GM18517 (cell line): ENCODE data around the gene CD109.
"Not testable (repeated sequence)": the region's sequence is repeated elsewhere in the genome, so short reads cannot be mapped to it uniquely, and the experiment has no call there.

Source experiments
- ATAC-seq: cut with Tn5 transposase; IDR thresholded peaks from one replicate; pipeline ENCODE4 v1.9.1; 2021; ENCODE audit warnings: mild to moderate bottlenecking, moderate library complexity; ENCODE audit not compliant: unreplicated experiment

The CD109 gene

DNA sequence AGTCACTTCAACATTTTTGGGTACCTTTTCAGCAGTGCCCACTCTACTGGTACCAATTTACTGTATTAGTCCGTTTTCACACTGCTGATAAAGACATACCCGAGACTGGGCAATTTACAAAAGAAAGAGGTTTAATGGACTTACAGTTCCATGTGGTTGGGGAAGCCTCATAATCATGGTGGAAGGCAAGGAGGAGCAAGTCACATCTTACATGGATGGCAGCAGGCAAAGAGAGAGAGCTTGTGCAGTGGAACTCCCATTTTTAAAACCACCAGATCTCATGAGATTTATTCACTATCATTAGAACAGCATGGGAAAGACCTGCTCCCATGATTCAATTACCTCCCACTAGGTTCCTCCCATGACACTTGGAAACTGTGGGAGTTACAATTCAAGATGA, 12.4 kb upstream of the CD109 start:
- ATAC-seq: not testable (repeated sequence)

GRCh38 chr6:73688351-73688750, 7.7 kb upstream of the CD109 start:
- ATAC-seq: no peak

DNA sequence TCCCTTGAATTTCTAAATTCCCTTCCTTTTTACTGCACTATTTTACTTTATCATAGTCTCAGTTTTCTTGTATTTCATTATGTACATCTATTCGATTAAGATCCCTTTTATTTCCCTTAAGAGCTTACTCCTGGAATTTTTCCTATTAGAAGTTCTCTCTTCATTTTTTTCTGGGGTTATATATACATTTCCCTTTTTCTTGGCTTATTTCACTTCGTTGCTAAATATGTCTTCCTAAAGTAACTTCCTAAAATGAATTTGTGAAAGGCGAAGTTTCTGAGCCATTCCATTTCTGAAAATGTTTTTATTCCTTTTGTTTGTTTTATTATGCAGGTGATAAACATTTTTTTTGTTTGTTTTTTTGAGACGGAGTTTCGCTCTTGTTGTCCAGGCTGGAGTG, 5.9 kb upstream of the CD109 start:
- no peak for ATAC-seq

DNA sequence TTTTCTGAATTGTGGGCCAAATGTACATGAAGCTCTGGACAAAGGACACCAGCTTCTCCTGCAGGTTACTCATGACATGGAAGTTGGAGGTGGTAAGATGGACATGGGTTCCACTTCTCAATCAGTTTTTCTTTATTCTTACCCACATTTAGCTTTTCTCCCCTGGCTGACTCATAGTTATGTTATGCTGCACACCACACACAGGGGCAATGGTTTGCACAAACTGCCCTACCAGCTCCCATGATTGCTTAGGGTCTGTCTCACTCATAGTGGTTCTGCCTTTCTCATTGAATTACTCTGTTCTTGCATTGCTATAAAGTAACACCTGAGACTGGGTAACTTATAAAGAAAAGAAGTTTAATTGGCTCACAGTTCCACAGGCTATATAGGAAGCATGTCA, 4.5 kb upstream of the CD109 start:
- ATAC-seq: no peak

DNA sequence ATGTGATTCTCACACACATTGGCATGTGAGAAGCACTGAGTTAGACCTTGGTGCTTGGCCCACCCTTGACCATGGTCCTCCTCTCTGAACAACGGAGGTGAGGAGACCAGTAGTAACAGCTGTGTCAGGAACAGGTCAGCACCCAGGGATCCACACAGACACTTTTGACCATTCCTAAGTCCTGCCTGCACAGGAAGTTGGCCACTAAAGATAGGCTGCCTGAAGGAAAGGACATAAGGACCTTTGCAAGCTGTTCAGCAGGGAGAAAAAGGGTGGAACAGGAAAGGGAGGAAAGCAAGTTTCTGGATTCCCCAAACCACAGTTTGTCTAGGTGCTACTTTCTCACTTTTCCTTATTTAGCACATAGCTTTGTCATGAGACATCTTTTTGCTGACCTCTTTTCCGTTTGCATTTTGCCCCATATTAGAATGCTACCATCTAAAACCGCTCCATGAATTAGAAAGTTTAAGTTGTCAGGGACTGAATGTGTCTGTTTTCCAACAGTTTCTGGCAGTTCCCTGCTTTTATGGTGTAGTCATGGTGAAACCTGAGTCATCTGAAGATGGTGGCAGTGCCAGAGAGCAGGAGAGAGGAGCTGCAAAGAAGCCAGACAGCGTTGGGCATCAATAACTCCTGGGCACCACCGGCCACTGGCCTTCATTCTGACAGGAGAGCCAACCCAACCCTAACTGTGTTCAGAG, 1.1 kb upstream of the CD109 start:
- ATAC-seq: no peak

DNA sequence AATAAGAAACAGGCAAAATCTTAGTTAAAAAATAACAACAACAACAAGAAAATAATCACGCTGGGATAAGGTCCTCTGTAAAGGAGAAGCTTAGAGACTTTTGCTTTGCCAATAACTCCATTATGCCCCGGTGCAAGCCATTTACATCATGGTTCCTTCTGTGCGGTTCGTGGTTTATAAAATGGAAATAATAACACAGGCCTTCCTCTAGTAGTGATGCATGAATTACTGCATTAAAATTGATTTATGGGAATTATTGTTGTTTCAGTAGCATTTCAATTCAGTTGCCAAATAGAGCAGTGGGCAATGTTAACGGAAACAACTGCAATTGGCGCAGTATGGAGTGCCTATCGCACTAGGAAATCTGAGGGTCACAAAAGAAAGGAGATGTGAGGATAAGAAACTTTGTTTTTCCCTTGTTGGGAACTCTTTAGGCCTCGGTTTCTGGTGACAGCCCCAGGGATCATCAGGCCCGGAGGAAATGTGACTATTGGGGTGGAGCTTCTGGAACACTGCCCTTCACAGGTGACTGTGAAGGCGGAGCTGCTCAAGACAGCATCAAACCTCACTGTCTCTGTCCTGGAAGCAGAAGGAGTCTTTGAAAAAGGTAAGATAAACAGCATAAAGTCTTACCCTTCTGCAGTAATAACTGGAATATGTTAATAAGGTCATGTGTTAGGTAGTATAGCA, 1.1 kb downstream of the CD109 start:
- ATAC-seq: no peak

- no peak for ATAC-seq
These were observed 3.9 kb downstream of the CD109 start for GRCh38 chr6:73699676-73700459.

DNA sequence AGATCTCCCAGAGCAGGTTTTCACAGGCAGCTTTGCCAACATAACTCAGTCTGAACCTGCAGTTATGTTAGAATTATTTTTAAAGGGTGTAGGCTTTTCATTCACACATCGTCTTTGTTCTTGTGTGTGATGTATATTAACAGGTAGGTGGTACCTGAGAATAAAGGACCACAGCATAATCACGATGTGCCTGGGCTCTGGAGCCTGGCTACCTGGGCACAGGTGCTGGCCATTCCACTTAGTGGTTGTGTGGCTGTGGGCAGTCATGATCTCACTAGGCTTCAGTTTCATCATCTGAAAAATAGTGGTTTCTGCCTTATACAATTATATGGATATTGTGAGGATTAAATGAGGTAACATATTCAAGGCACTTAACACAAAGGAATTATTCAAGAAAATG, 6.4 kb downstream of the CD109 start:
- no peak for ATAC-seq

DNA sequence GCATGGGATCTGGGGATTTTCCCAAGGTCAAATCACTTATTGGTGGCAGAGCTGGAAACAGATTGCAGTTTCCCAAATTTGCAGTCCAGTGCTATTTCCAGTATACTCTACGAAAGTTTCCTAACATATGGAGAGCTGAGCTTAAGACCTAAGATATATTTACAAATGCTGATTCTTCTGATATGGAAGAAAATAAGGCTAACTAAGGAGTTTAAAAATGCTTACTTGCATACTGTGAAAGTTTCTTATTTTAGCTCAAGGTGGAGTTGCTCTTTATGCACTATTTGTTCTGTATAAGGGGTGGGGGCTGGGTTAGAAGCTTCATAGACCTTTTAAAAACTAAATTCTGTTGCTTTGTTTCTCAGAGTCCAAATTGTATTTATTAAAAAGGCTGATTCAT, 7.5 kb downstream of the CD109 start:
- ATAC-seq: no peak

GRCh38 chr6:73704260-73704659, 8.3 kb downstream of the CD109 start:
- no peak for ATAC-seq

GRCh38 chr6:73704798-73705197, 8.8 kb downstream of the CD109 start:
- ATAC-seq: no peak

GRCh38 chr6:73706971-73707370, 11.0 kb downstream of the CD109 start:
- no peak for ATAC-seq

DNA sequence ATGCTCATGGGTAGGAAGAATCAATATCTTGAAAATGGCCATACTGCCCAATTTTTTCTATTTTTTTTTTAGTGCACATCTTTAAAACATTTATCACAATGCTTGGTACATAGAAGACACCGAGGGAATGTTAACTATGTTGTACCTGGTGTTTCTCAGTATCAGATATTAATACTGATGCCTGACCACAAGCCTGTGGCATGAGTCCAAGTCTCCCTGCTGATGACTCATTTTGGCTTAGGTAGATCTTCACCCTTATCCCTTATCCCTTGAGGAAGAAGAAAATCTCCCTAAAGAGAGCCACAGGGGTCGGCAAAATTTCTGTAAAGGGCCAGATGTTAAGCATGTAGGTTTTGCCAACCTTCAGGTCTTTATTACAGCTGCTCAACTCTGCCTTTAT, 14.5 kb downstream of the CD109 start:
- ATAC-seq: no peak

DNA sequence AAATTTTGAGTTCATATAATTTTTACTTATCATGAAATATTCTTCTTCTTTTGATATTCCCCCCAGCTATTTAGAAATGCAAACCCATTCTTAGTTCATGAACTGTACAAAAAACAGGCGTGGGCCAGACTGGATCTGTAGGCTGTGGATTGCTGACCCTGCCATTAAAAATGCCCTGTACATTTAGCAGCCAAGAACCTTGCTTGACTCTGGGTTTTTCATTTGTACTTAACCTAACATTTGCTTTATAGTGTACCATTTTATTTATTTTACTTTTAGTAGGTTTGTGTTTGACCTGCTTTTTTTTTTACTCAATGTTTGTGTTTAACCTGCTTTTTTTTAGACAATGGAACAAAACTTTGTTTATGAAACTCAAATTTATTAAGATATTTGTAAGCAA, 14.9 kb downstream of the CD109 start:
- no peak for ATAC-seq

- ATAC-seq: no peak
These were observed 16.7 kb downstream of the CD109 start for GRCh38 chr6:73712535-73713173.

GRCh38 chr6:73713426-73714147, 17.6 kb downstream of the CD109 start:
- ATAC-seq: no peak

DNA sequence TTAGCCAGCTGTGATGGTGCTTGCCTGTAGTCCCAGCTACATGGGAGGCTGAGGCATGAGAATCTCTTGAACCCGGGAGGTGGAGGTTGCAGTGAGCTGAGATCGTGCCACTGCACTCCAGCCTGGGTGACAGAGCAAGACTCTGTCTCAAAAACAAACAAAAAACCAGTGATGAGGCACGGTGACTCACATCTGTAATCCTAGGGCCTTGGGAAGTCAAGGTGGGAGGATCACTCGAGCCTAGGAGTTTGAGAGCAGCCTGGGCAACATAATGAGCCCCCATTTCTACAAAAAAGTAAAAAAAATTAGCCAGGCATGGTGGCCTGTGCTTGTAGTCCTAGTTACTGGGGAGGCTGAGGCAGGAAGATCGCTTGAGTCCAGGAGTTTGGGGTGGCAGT, 19.1 kb downstream of the CD109 start:
- not testable (repeated sequence) for ATAC-seq

- ATAC-seq: no peak
These were observed 23.0 kb downstream of the CD109 start for GRCh38 chr6:73719046-73719445.

DNA sequence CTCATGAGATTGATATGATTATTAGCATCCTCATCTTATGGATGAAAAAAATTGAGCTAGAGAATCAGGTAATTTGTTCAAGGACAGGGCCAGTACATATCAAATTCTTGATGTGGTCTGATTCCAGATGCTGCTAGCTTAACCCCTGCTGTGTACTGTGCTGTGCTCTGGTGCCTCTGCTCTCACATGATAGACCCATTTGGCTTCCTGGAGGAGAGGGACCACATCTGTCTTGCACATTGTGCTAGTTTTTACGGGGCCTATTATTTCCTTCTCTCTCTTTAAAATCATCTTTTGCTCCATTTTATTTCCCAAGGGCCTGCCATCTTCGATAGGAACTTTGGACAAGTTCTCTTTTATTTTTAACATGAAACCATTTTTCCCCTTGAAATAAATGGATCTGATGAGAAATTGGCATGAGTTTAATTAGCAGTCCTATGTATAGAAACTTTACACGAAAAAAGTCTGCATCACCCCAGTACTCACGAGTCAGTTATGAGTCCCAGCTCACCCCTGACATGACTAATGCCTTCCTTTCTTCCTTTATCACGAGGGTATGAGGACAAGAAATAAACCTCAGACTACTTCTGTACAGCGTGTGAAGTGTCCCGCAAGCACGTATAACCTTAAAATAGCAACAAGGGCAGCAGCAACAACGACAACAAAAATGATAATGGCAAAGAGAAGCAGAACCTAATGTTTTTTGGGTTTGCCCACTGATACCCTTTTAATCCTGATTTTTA, 26.5 kb downstream of the CD109 start:
- ATAC-seq: peak; percentile 68

DNA sequence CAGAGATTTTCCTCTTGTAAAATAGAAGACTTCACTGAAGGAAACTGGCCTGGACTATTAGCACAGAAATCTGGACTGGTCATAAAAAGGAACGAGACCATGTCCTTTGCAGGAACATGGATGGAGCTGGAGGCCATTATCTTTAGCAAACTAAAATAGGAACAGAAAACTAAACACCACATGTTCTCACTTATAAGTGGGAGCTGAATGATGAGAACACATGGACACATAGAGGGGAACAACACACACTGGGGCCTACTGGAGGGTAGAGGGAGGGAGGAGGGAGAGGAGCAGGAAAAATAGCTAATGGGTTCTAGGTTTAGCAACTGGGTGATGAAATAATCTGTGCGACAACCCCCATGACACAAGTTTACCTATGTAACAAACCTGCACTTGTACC, 27.5 kb downstream of the CD109 start:
- not testable (repeated sequence) for ATAC-seq
